H9 (cell line): ENCODE measurements around the gene ZNFX1. TPM values are rescaled to one million over a fixed set of nuclear protein-coding genes. Genes with fewer than 3 reads are reported as not detected.

Experiments used
- DNase-seq: peaks from one replicate; pipeline ENCODE4 v3.0.0-alpha.2; 2017
- H2AFZ ChIP-seq: one replicate; pipeline ENCODE4 v1.6.1; 2013; ENCODE audit warnings: mild to moderate bottlenecking, low read length, control low read depth, moderate library complexity
- H2AK5ac ChIP-seq: 2 replicates; pipeline ENCODE4 v1.6.1; 2013; ENCODE audit warnings: low read length, control low read depth, mixed read lengths; ENCODE audit not compliant: insufficient read length
- H2BK120ac ChIP-seq: one replicate; pipeline ENCODE4 v1.6.1; 2013; ENCODE audit warnings: low read depth, mild to moderate bottlenecking, low read length, control low read depth, inconsistent platforms; ENCODE audit not compliant: poor library complexity, severe bottlenecking
- H2BK12ac ChIP-seq: 2 replicates; pipeline ENCODE4 v1.6.1; 2013; ENCODE audit warnings: low read length, control low read depth, mixed read lengths, low read depth; ENCODE audit not compliant: insufficient read length
- H2BK15ac ChIP-seq: 2 replicates; pipeline ENCODE4 v1.6.1; 2013; ENCODE audit warnings: low read depth, low read length, control low read depth
- H2BK20ac ChIP-seq: one replicate; pipeline ENCODE4 v1.6.1; 2013; ENCODE audit warnings: low read depth, mild to moderate bottlenecking, low read length, control low read depth, inconsistent platforms; ENCODE audit not compliant: poor library complexity, severe bottlenecking
- H2BK5ac ChIP-seq: 2 replicates; pipeline ENCODE4 v1.6.1; 2013; ENCODE audit warnings: low read length, control low read depth, mixed read lengths; ENCODE audit not compliant: insufficient read length
- H3K14ac ChIP-seq: 2 replicates; pipeline ENCODE4 v1.6.1; 2013; ENCODE audit warnings: low read length, control low read depth; ENCODE audit not compliant: insufficient read depth
- H3K18ac ChIP-seq: 2 replicates; pipeline ENCODE4 v1.6.1; 2013; ENCODE audit warnings: low read depth, mild to moderate bottlenecking, mixed read lengths, low read length, control low read depth; ENCODE audit not compliant: insufficient read length
- H3K23ac ChIP-seq: 2 replicates; pipeline ENCODE4 v1.6.1; 2013; ENCODE audit warnings: low read length, control low read depth, mixed read lengths, low read depth; ENCODE audit not compliant: insufficient read length
- H3K23me2 ChIP-seq: 2 replicates; pipeline ENCODE4 v1.6.1; 2013; ENCODE audit warnings: low read depth, mild to moderate bottlenecking, mixed read lengths, low read length, control low read depth; ENCODE audit not compliant: insufficient read length, poor library complexity, severe bottlenecking
- H3K27ac ChIP-seq: 2 replicates; pipeline ENCODE4 v1.5.1; 2013; ENCODE audit warnings: low read length, control low read depth, mixed read lengths, low read depth; ENCODE audit not compliant: insufficient read length
- H3K27me3 ChIP-seq: 2 replicates; pipeline ENCODE4 v1.6.1; 2013; ENCODE audit warnings: low read length, control low read depth, inconsistent platforms; ENCODE audit not compliant: insufficient read depth
- H3K4ac ChIP-seq: 2 replicates; pipeline ENCODE4 v1.6.1; 2013; ENCODE audit warnings: low read depth, mild to moderate bottlenecking, control low read depth, inconsistent platforms, low read length, moderate library complexity
- H3K4me1 ChIP-seq: 2 replicates; pipeline ENCODE4 v1.6.1; 2013; ENCODE audit warnings: low read length, control low read depth, inconsistent platforms; ENCODE audit not compliant: insufficient read depth
- H3K4me2 ChIP-seq: 2 replicates; pipeline ENCODE4 v1.6.1; 2013; ENCODE audit warnings: low read length, control low read depth, mixed read lengths; ENCODE audit not compliant: insufficient read length, insufficient read depth
- H3K56ac ChIP-seq: 2 replicates; pipeline ENCODE4 v1.6.1; 2013; ENCODE audit warnings: low read depth, mild to moderate bottlenecking, mixed read lengths, low read length, control low read depth; ENCODE audit not compliant: insufficient read length
- H3K79me1 ChIP-seq: 2 replicates; pipeline ENCODE4 v1.6.1; 2013; ENCODE audit warnings: low read depth, mild to moderate bottlenecking, moderate library complexity, low read length, control low read depth, inconsistent platforms; ENCODE audit not compliant: insufficient read depth, poor library complexity, severe bottlenecking
- H3K79me2 ChIP-seq: 2 replicates; pipeline ENCODE4 v1.6.1; 2013; ENCODE audit warnings: low read length, control low read depth, inconsistent platforms; ENCODE audit not compliant: insufficient read depth
- H3K9ac ChIP-seq: 2 replicates; pipeline ENCODE4 v1.6.1; 2013; ENCODE audit warnings: low read length, control low read depth, mixed read lengths; ENCODE audit not compliant: insufficient read length; ENCODE audit errors: extremely low read depth
- H3K9me3 ChIP-seq: one replicate; pipeline ENCODE4 v1.6.1; 2013; ENCODE audit warnings: low read depth, low read length, inconsistent platforms; ENCODE audit not compliant: control insufficient read depth
- H3T11ph ChIP-seq: one replicate; pipeline ENCODE4 v1.6.1; 2013; ENCODE audit warnings: mild to moderate bottlenecking, low read length, control low read depth, inconsistent platforms
- H4K20me1 ChIP-seq: one replicate; pipeline ENCODE4 v1.6.1; 2013; ENCODE audit not compliant: control insufficient read depth, insufficient read length, insufficient read depth
- H4K5ac ChIP-seq: 2 replicates; pipeline ENCODE4 v1.6.1; 2013; ENCODE audit warnings: low read depth, mild to moderate bottlenecking, mixed read lengths, low read length, control low read depth; ENCODE audit not compliant: insufficient read length
- H4K8ac ChIP-seq: replicated peaks from 2 replicates; pipeline ENCODE4 v1.6.1; 2013; ENCODE audit warnings: low read length, control low read depth, mixed read lengths, low read depth; ENCODE audit not compliant: insufficient read length
- H4K91ac ChIP-seq: 2 replicates; pipeline ENCODE4 v1.6.1; 2013; ENCODE audit warnings: low read depth, mild to moderate bottlenecking, moderate library complexity, mixed read lengths, low read length, control low read depth; ENCODE audit not compliant: insufficient read length
- H3K27ac Mint-ChIP-seq, 3 experiments: 2 replicates in 2 of 3; 3 replicates in 1 of 3; pipeline ENCODE4 v1.8.0; 2020 to 2021; ENCODE audit warnings: mixed read lengths in 3 of 3, mild to moderate bottlenecking in 1 of 3, moderate library complexity in 1 of 3
- H3K27me3 Mint-ChIP-seq: 2 replicates; pipeline ENCODE4 v1.8.0; 2021; ENCODE audit warnings: low read depth, mild to moderate bottlenecking, moderate library complexity, mixed read lengths
- H3K36me3 Mint-ChIP-seq, 3 experiments: 2 replicates in 2 of 3; 3 replicates in 1 of 3; pipeline ENCODE4 v1.8.0; 2020 to 2021; ENCODE audit warnings: low read depth in 3 of 3, mixed read lengths in 3 of 3; ENCODE audit not compliant: insufficient read depth in 1 of 3
- H3K4me1 Mint-ChIP-seq, 2 experiments: 2 replicates each; pipeline ENCODE4 v1.8.0; 2020; ENCODE audit warnings: mixed read lengths in 2 of 2
- H3K4me3 Mint-ChIP-seq, 2 experiments: 2 replicates in 1 of 2; 3 replicates in 1 of 2; pipeline ENCODE4 v1.8.0; 2020 to 2021; ENCODE audit warnings: mild to moderate bottlenecking in 2 of 2, mixed read lengths in 2 of 2, moderate library complexity in 1 of 2
- H3K9me3 Mint-ChIP-seq, 2 experiments: 2 replicates in 1 of 2; 3 replicates in 1 of 2; pipeline ENCODE4 v1.8.0; 2020; ENCODE audit warnings: mild to moderate bottlenecking in 2 of 2, mixed read lengths in 2 of 2, moderate library complexity in 1 of 2
- CTCF ChIP-seq: fragments of 200-600 bp; sonication (generic); conservative IDR thresholded peaks from 3 replicates; pipeline ENCODE4 v1.8.0; 2021; ENCODE audit warnings: antibody characterized with exemption, mild to moderate bottlenecking
- WGBS: extraction: QIAGEN DNeasy Blood & Tissue Kit; methylation state at CpG from one replicate; pipeline ENCODE4 v1.1.7; 2013; ENCODE audit warnings: missing lambda C conversion rate, low lambda C conversion rate, mixed read lengths; ENCODE audit not compliant: insufficient read length; ENCODE audit errors: extremely low coverage; 5-methylcytosine and 5-hydroxymethylcytosine counted together
- total RNA-seq: library from RNA; stranded (reverse); gene quantifications from 2 replicates; pipeline ENCODE4 v1.2.1, GENCODE V29; 2021

The ZNFX1 gene
- total RNA-seq, 1 experiment from 2014 or later = 13.3 TPM

- Mint-ChIP-seq H3K36me3 (peaks cover 42 to 67% (median 62%) of the 10 kb centered on the region in 3 experiments), H3K4me1 (peaks cover 11 to 14% of the 10 kb centered on the region in 2 experiments), H3K4me3 (0 out of 5 replicates have a peak overlapping the region, but pooled peaks of 1 of the 2 experiments have one; percentile 23), H3K9me3 (peaks cover 12 to 25% of the 10 kb centered on the region in 2 experiments), H3K27ac (no peak overlapping the region; a peak in 1 of 7 replicates), H3K27me3 (peaks cover 16% of the 10 kb centered on the region; the same call in 1 of the 2 replicates)
- H2BK12ac ChIP-seq = no peak overlapping the region
- no peak for TF ChIP-seq CTCF
- no peak overlapping the region for H2BK20ac ChIP-seq
- no peak overlapping the region for H2BK5ac ChIP-seq
- peaks cover 19% of the 10 kb centered on the region for H3K23me2 ChIP-seq
- no peak overlapping the region for H4K5ac ChIP-seq
- H3K27me3 ChIP-seq = no peaks in the 10 kb centered on the region
- H3K14ac ChIP-seq = no peak overlapping the region
- no peak overlapping the region for H4K91ac ChIP-seq
- no peaks in the 10 kb centered on the region for H4K20me1 ChIP-seq
- H3K4me1 ChIP-seq = no peaks in the 10 kb centered on the region
- no peak overlapping the region for H3K56ac ChIP-seq
- H3K4ac ChIP-seq = no peak overlapping the region
- no peak overlapping the region for H3K9ac ChIP-seq
- no peak overlapping the region for H2BK15ac ChIP-seq
- no peak overlapping the region for H2BK120ac ChIP-seq
- H3K79me2 ChIP-seq = peaks cover 27% of the 10 kb centered on the region
- no peak overlapping the region for H2AFZ ChIP-seq
- no peaks in the 10 kb centered on the region for H3K79me1 ChIP-seq
- no peak overlapping the region for H3K4me2 ChIP-seq
- DNase-seq = no peak
- no peaks in the 10 kb centered on the region for H3K9me3 ChIP-seq
- no peak overlapping the region for H2AK5ac ChIP-seq
- no peak overlapping the region for H4K8ac ChIP-seq
- H3K23ac ChIP-seq = no peak overlapping the region
- WGBS = no CpG with 5 or more reads among the region's 4 CpGs
- no peak overlapping the region for H3T11ph ChIP-seq
- H3K18ac ChIP-seq = no peak overlapping the region
- no peak overlapping the region for H3K27ac ChIP-seq
Observed at GRCh38 chr20:49275216-49275615, 2.6 kb downstream of the ZNFX1 start.
